Thymus (tissue), 11 donors: ENCODE measurements around the gene SPINT3. TPM values are rescaled to one million over a fixed set of nuclear protein-coding genes. Genes with fewer than 3 reads are reported as not detected.
"Not testable (repeated sequence)": the region's sequence is repeated elsewhere in the genome, so short reads cannot be mapped to it uniquely, and the experiment has no call there.

Experiments used
- DNase-seq, 9 donors: peaks; one replicate each; pipeline ENCODE4 v3.0.0-alpha.2; 2013; ENCODE audit warnings: low spot score in 9 of 9, low read depth in 6 of 9, missing footprints in 1 of 9
- H3K27ac ChIP-seq, 2 donors: one replicate each; pipeline ENCODE4 v1.5.1; 2013; ENCODE audit warnings: control low read depth in 1 of 2, low read depth in 1 of 2, low read length in 1 of 2, mild to moderate bottlenecking in 1 of 2, moderate library complexity in 1 of 2
- H3K27me3 ChIP-seq, 2 donors: one replicate each; pipeline ENCODE4 v1.5.1; 2013; ENCODE audit warnings: low read length in 1 of 2; ENCODE audit not compliant: control insufficient read depth in 2 of 2, insufficient read depth in 1 of 2
- H3K36me3 ChIP-seq, 2 donors: one replicate each; pipeline ENCODE4 v1.5.1; 2013; ENCODE audit warnings: low read length in 1 of 2, mild to moderate bottlenecking in 1 of 2, moderate library complexity in 1 of 2; ENCODE audit not compliant: control insufficient read depth in 2 of 2, insufficient read depth in 2 of 2
- H3K4me1 ChIP-seq, 2 donors: one replicate each; pipeline ENCODE4 v1.5.1; 2013; ENCODE audit warnings: low read length in 2 of 2; ENCODE audit not compliant: control insufficient read depth in 2 of 2, insufficient read depth in 2 of 2
- H3K4me3 ChIP-seq, 2 donors: one replicate each; pipeline ENCODE4 v1.5.1; 2013; ENCODE audit warnings: low read length in 2 of 2, control low read depth in 1 of 2, mild to moderate bottlenecking in 1 of 2
- H3K9me3 ChIP-seq, 2 donors: one replicate each; pipeline ENCODE4 v1.5.1; 2013; ENCODE audit warnings: low read length in 1 of 2, mild to moderate bottlenecking in 1 of 2; ENCODE audit not compliant: control insufficient read depth in 2 of 2, insufficient read depth in 1 of 2
- WGBS: extraction: QIAGEN DNeasy Blood & Tissue Kit; methylation state at CpG from one replicate; pipeline ENCODE4 v1.1.7; 2013; 5-methylcytosine and 5-hydroxymethylcytosine counted together
- polyA plus RNA-seq: library from polyadenylated mRNA; stranded (reverse); fragments of 200-250 nt; gene quantifications from one replicate; pipeline ENCODE4 v1.2.3, GENCODE V29; 2013
- total RNA-seq: library from RNA; stranded (reverse); fragments of 120-200 nt; gene quantifications from one replicate; pipeline ENCODE4 v1.2.4, GENCODE V29; 2013
- donor health status: healthy.

The SPINT3 gene
- total and polyA plus RNA-seq, 2 donors = not detected

- no peaks in the 10 kb centered on the region for H3K4me1 ChIP-seq
- 88% methylated on average over 1 of the region's 1 CpG for WGBS
- no peak overlapping the region for H3K27ac ChIP-seq
- H3K36me3 ChIP-seq = no peaks in the 10 kb centered on the region
- no peak for DNase-seq
- H3K27me3 ChIP-seq = peaks cover 0 to 15% of the 10 kb centered on the region in 2 donors
- no peak overlapping the region for H3K4me3 ChIP-seq
- H3K9me3 ChIP-seq = no peaks in the 10 kb centered on the region
Measured at GRCh38 chr20:45489083-45489531, 26.3 kb downstream of the SPINT3 start.

GRCh38 chr20:45487231-45487635 is 28.2 kb downstream of the SPINT3 start:
- DNase-seq = no peak
- Histone ChIP-seq H3K27ac (no peak overlapping the region), H3K27me3 (peaks cover 0 to 16% of the 10 kb centered on the region in 2 donors), H3K9me3 (no peaks in the 10 kb centered on the region), H3K4me1 (no peaks in the 10 kb centered on the region), H3K4me3 (no peak overlapping the region), H3K36me3 (no peaks in the 10 kb centered on the region)
- WGBS = 28% methylated on average over 20 of the region's 20 CpGs

GRCh38 chr20:45485388-45485787 is 30.0 kb downstream of the SPINT3 start:
- no peak for DNase-seq
- Histone ChIP-seq H3K9me3 (no peaks in the 10 kb centered on the region), H3K27ac (no peak overlapping the region), H3K4me3 (no peak overlapping the region), H3K27me3 (peaks cover 0 to 17% of the 10 kb centered on the region in 2 donors), H3K4me1 (no peaks in the 10 kb centered on the region), H3K36me3 (no peaks in the 10 kb centered on the region)
- 92% methylated on average over 4 of the region's 4 CpGs for WGBS

GRCh38 chr20:45484676-45485075 is 30.7 kb downstream of the SPINT3 start:
- no peaks in the 10 kb centered on the region for H3K4me1 ChIP-seq
- DNase-seq = no peak
- H3K4me3 ChIP-seq = no peak overlapping the region
- H3K27ac ChIP-seq = no peak overlapping the region
- 73% methylated on average over 6 of the region's 6 CpGs for WGBS
- H3K36me3 ChIP-seq = no peaks in the 10 kb centered on the region
- peaks cover 0 to 18% of the 10 kb centered on the region in 2 donors for H3K27me3 ChIP-seq
- no peaks in the 10 kb centered on the region for H3K9me3 ChIP-seq

GRCh38 chr20:45479822-45480221 is 35.6 kb downstream of the SPINT3 start:
- Histone ChIP-seq H3K9me3 (no peaks in the 10 kb centered on the region), H3K4me1 (no peaks in the 10 kb centered on the region), H3K4me3 (no peak overlapping the region), H3K36me3 (no peaks in the 10 kb centered on the region), H3K27me3 (peaks cover 0 to 5% of the 10 kb centered on the region in 2 donors), H3K27ac (no peak overlapping the region)
- 95% methylated on average over 7 of the region's 7 CpGs for WGBS
- no peak for DNase-seq

- not testable (repeated sequence) for H3K36me3 ChIP-seq, H3K27ac ChIP-seq, H3K9me3 ChIP-seq, H3K4me3 ChIP-seq, H3K27me3 ChIP-seq, DNase-seq, H3K4me1 ChIP-seq
- WGBS = 90% methylated on average over 7 of the region's 7 CpGs
Measured at GRCh38 chr20:45477530-45478148, 37.8 kb downstream of the SPINT3 start.

- not testable (repeated sequence) for H3K9me3 ChIP-seq, DNase-seq, H3K4me1 ChIP-seq, H3K4me3 ChIP-seq, H3K36me3 ChIP-seq, H3K27ac ChIP-seq
- 97% methylated on average over 3 of the region's 3 CpGs for WGBS
- H3K27me3 ChIP-seq = peaks cover 37 to 43% of the 10 kb centered on the region in 2 donors
Measured at GRCh38 chr20:45472286-45472685, 43.1 kb downstream of the SPINT3 start.

- Histone ChIP-seq H3K36me3 (no peaks in the 10 kb centered on the region), H3K27ac (no peak overlapping the region), H3K4me1 (no peaks in the 10 kb centered on the region), H3K4me3 (peak overlapping the region in 1 of 2 donors; percentile 40), H3K9me3 (peaks cover 0 to 2% of the 10 kb centered on the region in 2 donors), H3K27me3 (peaks cover 37 to 47% of the 10 kb centered on the region in 2 donors)
- WGBS = 34% methylated on average over 10 of the region's 10 CpGs
- no peak for DNase-seq
Measured at GRCh38 chr20:45470937-45471336, 44.5 kb downstream of the SPINT3 start.

- 2% methylated on average over 50 of the region's 50 CpGs for WGBS
- Histone ChIP-seq H3K27ac (peak overlapping the region in 1 of 2 donors; percentile 31), H3K9me3 (peaks cover 0 to 2% of the 10 kb centered on the region in 2 donors), H3K4me1 (no peaks in the 10 kb centered on the region), H3K36me3 (no peaks in the 10 kb centered on the region), H3K27me3 (peaks cover 37 to 52% of the 10 kb centered on the region in 2 donors), H3K4me3 (peak overlapping the region in 1 of 2 donors; percentile 40)
- no peak for DNase-seq
Measured at GRCh38 chr20:45470262-45470931, 45.0 kb downstream of the SPINT3 start.
